LNCAP (cell line): ENCODE data around the gene SCFD1.

Experiments used
- CTCF ChIP-seq: fragments of 450-650 bp; IDR thresholded peaks from 2 replicates; pipeline ENCODE4 v1.5.1; 2017; ENCODE audit warnings: mild to moderate bottlenecking

The SCFD1 gene

GRCh38 chr14:30728471-30728870, 106.4 kb downstream of the SCFD1 start:
- no peak for TF ChIP-seq CTCF

- TF ChIP-seq CTCF = no peak
Measured at GRCh38 chr14:30737916-30738315, 115.8 kb downstream of the SCFD1 start.

GRCh38 chr14:30738978-30739377, 116.9 kb downstream of the SCFD1 start:
- TF ChIP-seq CTCF = no peak

- no peak for TF ChIP-seq CTCF
Measured at GRCh38 chr14:30748343-30748742, 126.2 kb downstream of the SCFD1 start.

- no peak for TF ChIP-seq CTCF
Measured at GRCh38 chr14:30751646-30752416, 129.7 kb downstream of the SCFD1 start.

- no peak for TF ChIP-seq CTCF
Measured at GRCh38 chr14:30753452-30753851, 131.3 kb downstream of the SCFD1 start.

- no peak for TF ChIP-seq CTCF
Measured at GRCh38 chr14:30754778-30755177, 132.7 kb downstream of the SCFD1 start.

GRCh38 chr14:30756594-30756993, 134.5 kb downstream of the SCFD1 start:
- TF ChIP-seq CTCF = no peak
